Measurements from ENCODE around the gene SPPL2C.

The SPPL2C gene

DNA sequence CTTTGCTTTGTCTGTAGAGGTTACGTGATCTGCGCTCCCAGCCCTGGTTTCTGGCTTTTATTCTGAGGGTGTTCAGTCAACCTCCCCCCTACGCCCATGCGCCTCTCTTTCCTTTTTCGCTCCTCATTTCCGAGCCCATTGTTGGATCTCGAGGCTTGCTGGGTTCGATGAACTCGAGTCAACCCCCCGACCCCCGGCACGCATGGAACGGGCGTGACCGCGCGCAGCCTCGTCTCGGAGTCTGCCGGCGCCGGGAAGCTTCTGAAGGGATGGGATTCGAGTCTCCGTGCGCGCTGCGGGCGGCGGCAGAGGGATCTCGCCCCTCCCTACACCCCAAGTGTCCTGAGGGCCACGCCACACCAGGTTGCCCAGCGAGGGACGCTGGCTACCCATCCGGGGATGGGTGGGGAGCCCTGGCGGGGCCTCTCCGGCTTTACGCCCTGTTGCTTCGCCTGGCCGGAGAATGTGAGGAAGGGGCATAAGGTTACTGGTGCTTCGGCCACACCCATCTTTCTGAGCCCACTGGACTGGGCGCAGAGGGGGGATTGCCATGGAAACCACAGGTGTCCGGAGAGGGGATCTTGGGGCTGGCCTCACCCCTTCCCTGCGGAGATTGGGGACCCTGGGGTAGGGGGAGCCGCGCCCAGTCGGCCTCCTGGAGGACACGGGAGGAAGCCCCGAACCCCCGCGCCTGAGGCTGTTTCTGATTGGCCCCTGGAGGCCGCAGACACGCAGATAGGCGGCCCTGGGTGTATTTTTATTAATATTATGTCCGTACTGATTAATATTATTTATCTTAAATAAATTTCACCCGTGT, 51.5 kb downstream of the SPPL2C start (continued):
- TF ChIP-seq, protein P1, sequence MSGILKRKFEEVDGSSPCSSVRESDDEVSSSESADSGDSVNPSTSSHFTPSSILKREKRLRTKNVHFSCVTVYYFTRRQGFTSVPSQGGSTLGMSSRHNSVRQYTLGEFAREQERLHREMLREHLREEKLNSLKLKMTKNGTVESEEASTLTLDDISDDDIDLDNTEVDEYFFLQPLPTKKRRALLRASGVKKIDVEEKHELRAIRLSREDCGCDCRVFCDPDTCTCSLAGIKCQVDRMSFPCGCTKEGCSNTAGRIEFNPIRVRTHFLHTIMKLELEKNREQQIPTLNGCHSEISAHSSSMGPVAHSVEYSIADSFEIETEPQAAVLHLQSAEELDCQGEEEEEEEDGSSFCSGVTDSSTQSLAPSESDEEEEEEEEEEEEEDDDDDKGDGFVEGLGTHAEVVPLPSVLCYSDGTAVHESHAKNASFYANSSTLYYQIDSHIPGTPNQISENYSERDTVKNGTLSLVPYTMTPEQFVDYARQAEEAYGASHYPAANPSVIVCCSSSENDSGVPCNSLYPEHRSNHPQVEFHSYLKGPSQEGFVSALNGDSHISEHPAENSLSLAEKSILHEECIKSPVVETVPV (CRISPR knock-in tag; IDR thresholded peaks at IDR 0.05), result no peak
